Measurements from ENCODE around the gene FSIP1. TPM values are rescaled to one million over a fixed set of nuclear protein-coding genes. Genes with fewer than 3 reads are reported as not detected.

Gene FSIP1
- total RNA-seq, 4 donors from 2014 or later: 1.9 to 8.6 (median 5.6) TPM; not detected in 1

- DNase-seq: no peak
- in situ Hi-C loops (cut with MboI; ENCODE audit: low pct_ligation_motif_present in 1 of 4, low pct_unique_long_range_greater_than_20kb in 1 of 4, low sequenced_read_pairs in 3 of 4): loop anchor here in 1 of 4 donors (10.0 kb wide), 1 partner anchor 87 kb away; no protein-coding TSS in a partner anchor
- WGBS, 2 donors (ENCODE audit: low coverage in 1 of 2): 60% methylated on average over 2 to 4 of the region's 4 CpGs
- peaks cover 4 to 22% (median 9%) of the 10 kb centered on the region in 4 donors for H3K4me1 ChIP-seq
- H3K27me3 ChIP-seq: no peaks in the 10 kb centered on the region
- H3K27ac ChIP-seq: no peak overlapping the region
- TF ChIP-seq POLR2AphosphoS5 (IDR thresholded peaks at IDR 0.05) (no peak), EP300 (IDR thresholded peaks at IDR 0.05; ENCODE audit: low read depth) (no peak), CTCF (IDR thresholded peaks at IDR 0.05) (no peak), POLR2A (IDR thresholded peaks at IDR 0.05) (no peak)
- no peaks in the 10 kb centered on the region for H3K9me3 ChIP-seq
- no peaks in the 10 kb centered on the region for H3K36me3 ChIP-seq
- no peak overlapping the region for H3K4me3 ChIP-seq
- intact Hi-C loops (cut with DNase I; ENCODE audit: low total_unique reads): no loop called here
These were observed 5.5 kb upstream of the FSIP1 start for GRCh38 chr15:39788108-39788507.

- in situ Hi-C loops (cut with MboI; ENCODE audit: low pct_ligation_motif_present in 1 of 4, low pct_unique_long_range_greater_than_20kb in 1 of 4, low sequenced_read_pairs in 3 of 4): loop anchor here in 1 of 4 donors (10.0 kb wide), 1 partner anchor 87 kb away; no protein-coding TSS in a partner anchor
- DNase-seq: no peak
These were observed 4.8 kb upstream of the FSIP1 start for GRCh38 chr15:39787479-39787878.

GRCh38 chr15:39786447-39787056, 3.9 kb upstream of the FSIP1 start:
- H3K27ac ChIP-seq: no peak overlapping the region
- no peak for TF ChIP-seq POLR2A (IDR thresholded peaks at IDR 0.05)
- TF ChIP-seq CTCF (IDR thresholded peaks at IDR 0.05): peak; percentile 54 to 67 (median 65)
- no peaks in the 10 kb centered on the region for H3K9me3 ChIP-seq
- no peaks in the 10 kb centered on the region for H3K27me3 ChIP-seq
- in situ Hi-C loops (cut with MboI; ENCODE audit: low pct_ligation_motif_present in 1 of 4, low pct_unique_long_range_greater_than_20kb in 1 of 4, low sequenced_read_pairs in 3 of 4): loop anchor here in 1 of 4 donors (10.0 kb wide), 1 partner anchor 88 kb away; no protein-coding TSS in a partner anchor
- WGBS, 2 donors (ENCODE audit: low coverage in 1 of 2): 0 to 7% methylated on average over 1 to 5 of the region's 5 CpGs
- peaks cover 4 to 22% (median 11%) of the 10 kb centered on the region in 4 donors for H3K4me1 ChIP-seq
- no peaks in the 10 kb centered on the region for H3K36me3 ChIP-seq
- no peak overlapping the region for H3K4me3 ChIP-seq
- intact Hi-C loops (cut with DNase I; ENCODE audit: low total_unique reads): no loop called here
- DNase-seq: no peak

More at GRCh38 chr15:39787479-39787878, 4.8 kb upstream of the FSIP1 start:
- intact Hi-C loops (cut with DNase I; ENCODE audit: low total_unique reads): no loop called here
- WGBS, 2 donors (ENCODE audit: low coverage in 1 of 2): 45% methylated on average over 1 of the region's 1 CpG; no CpG with 5 or more reads in 1 of the 2 donors
- H3K4me3 ChIP-seq: no peak overlapping the region
- peaks cover 4 to 22% (median 9%) of the 10 kb centered on the region in 4 donors for H3K4me1 ChIP-seq
- no peaks in the 10 kb centered on the region for H3K36me3 ChIP-seq
- TF ChIP-seq POLR2A (IDR thresholded peaks at IDR 0.05) (no peak), EP300 (IDR thresholded peaks at IDR 0.05; ENCODE audit: low read depth) (no peak), CTCF (IDR thresholded peaks at IDR 0.05) (no peak), POLR2AphosphoS5 (IDR thresholded peaks at IDR 0.05) (no peak)
- no peaks in the 10 kb centered on the region for H3K27me3 ChIP-seq
- no peaks in the 10 kb centered on the region for H3K9me3 ChIP-seq
- no peak overlapping the region for H3K27ac ChIP-seq

GRCh38 chr15:39785841-39786240, 3.2 kb upstream of the FSIP1 start:
- 78 to 85% methylated on average over 6 to 7 of the region's 7 CpGs for WGBS, 2 donors (ENCODE audit: low coverage in 1 of 2)
- TF ChIP-seq POLR2A (IDR thresholded peaks at IDR 0.05): no peak
- no peak for TF ChIP-seq CTCF (IDR thresholded peaks at IDR 0.05)
- no peak for TF ChIP-seq POLR2AphosphoS5 (IDR thresholded peaks at IDR 0.05)
- no peak for TF ChIP-seq EP300 (IDR thresholded peaks at IDR 0.05; ENCODE audit: low read depth)
- no peak overlapping the region for H3K27ac ChIP-seq
- no peaks in the 10 kb centered on the region for H3K36me3 ChIP-seq
- in situ Hi-C loops (cut with MboI; ENCODE audit: low pct_ligation_motif_present in 1 of 4, low pct_unique_long_range_greater_than_20kb in 1 of 4, low sequenced_read_pairs in 3 of 4) (loop anchor here in 1 of 4 donors (10.0 kb wide), 1 partner anchor 89 kb away; no protein-coding TSS in a partner anchor), intact Hi-C loops (cut with DNase I; ENCODE audit: low total_unique reads) (no loop called here)
- H3K4me3 ChIP-seq: no peak overlapping the region
- no peaks in the 10 kb centered on the region for H3K27me3 ChIP-seq
- DNase-seq: no peak
- H3K9me3 ChIP-seq: no peaks in the 10 kb centered on the region
- peaks cover 4 to 22% (median 11%) of the 10 kb centered on the region in 4 donors for H3K4me1 ChIP-seq
